GM12878 (cell line): ENCODE data around the gene MRTFA.

Experiments
- BACH1 ChIP-seq: fragments of 450-650 bp; IDR thresholded peaks from 2 replicates; pipeline ENCODE4 v1.6.1; 2017; ENCODE audit warnings: mild to moderate bottlenecking, borderline replicate concordance
- BCLAF1 ChIP-seq: fragments of 450-650 bp; IDR thresholded peaks from 2 replicates; pipeline ENCODE4 v1.6.1; 2017; ENCODE audit warnings: antibody characterized with exemption, mild to moderate bottlenecking, moderate library complexity
- CBX5 ChIP-seq: sonication (generic); IDR thresholded peaks from 2 replicates; pipeline ENCODE4 v1.6.1; 2016; ENCODE audit warnings: low read depth, moderate library complexity, mild to moderate bottlenecking, inconsistent platforms
- RAD21 ChIP-seq: IDR thresholded peaks from 2 replicates; pipeline ENCODE4 v1.6.1; 2011; ENCODE audit warnings: mild to moderate bottlenecking, low read depth, low read length, moderate library complexity; ENCODE audit not compliant: insufficient read depth
- REST ChIP-seq: IDR thresholded peaks from 2 replicates; pipeline ENCODE4 v1.6.1; 2012; ENCODE audit warnings: mild to moderate bottlenecking, low read depth, low read length

- no peak for TF ChIP-seq BACH1
- no peak for TF ChIP-seq RAD21
- TF ChIP-seq REST: no peak
- no peak for TF ChIP-seq CBX5
- TF ChIP-seq BCLAF1: no peak
These were observed 207.0 kb downstream of the MRTFA start for GRCh38 chr22:40429481-40429880.
